OCI-LY7 (cell line): ENCODE results near the gene GARRE1.

Experiments used
- EZH2phosphoT487 ChIP-seq: fragments of 200-600 bp; sonication (generic); IDR thresholded peaks from 2 replicates; pipeline ENCODE4 v1.6.1; 2018; ENCODE audit warnings: low read depth, borderline replicate concordance, mild to moderate bottlenecking, mixed run types, antibody characterized with exemption, low read length, moderate library complexity, mixed read lengths
- TF ChIP-seq, protein P1 (sequence below): fragments of 200-600 bp; sonication (generic); conservative IDR thresholded peaks from 2 replicates; pipeline ENCODE4 v1.5.1; 2014; ENCODE audit warnings: mild to moderate bottlenecking, antibody characterized with exemption, low read length, moderate library complexity, mixed read lengths

DNA sequence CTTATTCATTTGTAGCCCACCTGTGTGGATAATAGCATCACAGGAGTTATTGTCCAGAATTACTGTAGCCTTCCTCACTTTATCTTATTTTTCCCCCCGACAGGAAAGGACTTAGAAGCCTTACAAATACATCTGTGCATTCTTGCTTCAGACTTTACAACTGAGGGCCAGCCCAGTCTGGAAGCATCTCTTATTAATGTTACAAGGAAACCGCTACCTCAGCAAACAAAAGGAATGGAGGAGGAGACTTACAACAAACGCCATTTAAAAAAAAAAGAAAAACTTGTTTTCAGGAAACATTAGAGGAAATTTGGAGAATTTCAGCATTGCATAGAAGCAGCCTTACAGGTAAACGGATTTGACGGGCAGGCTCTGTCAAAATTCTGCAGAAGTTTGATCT, 45.2 kb downstream of the GARRE1 start:
- TF ChIP-seq, protein P1, sequence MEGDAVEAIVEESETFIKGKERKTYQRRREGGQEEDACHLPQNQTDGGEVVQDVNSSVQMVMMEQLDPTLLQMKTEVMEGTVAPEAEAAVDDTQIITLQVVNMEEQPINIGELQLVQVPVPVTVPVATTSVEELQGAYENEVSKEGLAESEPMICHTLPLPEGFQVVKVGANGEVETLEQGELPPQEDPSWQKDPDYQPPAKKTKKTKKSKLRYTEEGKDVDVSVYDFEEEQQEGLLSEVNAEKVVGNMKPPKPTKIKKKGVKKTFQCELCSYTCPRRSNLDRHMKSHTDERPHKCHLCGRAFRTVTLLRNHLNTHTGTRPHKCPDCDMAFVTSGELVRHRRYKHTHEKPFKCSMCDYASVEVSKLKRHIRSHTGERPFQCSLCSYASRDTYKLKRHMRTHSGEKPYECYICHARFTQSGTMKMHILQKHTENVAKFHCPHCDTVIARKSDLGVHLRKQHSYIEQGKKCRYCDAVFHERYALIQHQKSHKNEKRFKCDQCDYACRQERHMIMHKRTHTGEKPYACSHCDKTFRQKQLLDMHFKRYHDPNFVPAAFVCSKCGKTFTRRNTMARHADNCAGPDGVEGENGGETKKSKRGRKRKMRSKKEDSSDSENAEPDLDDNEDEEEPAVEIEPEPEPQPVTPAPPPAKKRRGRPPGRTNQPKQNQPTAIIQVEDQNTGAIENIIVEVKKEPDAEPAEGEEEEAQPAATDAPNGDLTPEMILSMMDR = no peak
- no peak for TF ChIP-seq EZH2phosphoT487
